ENCODE data around the gene SUGCT.

DNA sequence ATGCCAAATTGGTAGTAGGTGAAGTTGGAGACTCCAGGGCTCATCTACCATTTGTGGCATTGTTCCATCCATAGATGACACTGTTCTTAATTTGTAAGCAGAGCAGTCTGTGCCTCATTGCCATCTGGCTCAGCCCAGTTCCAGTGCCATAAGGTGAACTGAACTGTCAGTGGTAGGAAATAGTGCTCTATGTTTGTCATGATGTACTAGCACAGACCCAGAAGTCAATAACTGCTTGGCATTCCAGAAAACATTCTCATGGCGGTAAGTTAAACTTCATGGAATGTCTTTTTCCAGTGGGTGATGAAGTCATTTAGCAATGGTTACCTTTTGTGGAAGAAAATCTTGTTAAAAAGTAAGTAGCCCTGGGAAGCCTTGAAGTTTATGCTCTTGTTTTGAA is 302.7 kb downstream of the SUGCT start:
- no peak for TF ChIP-seq POLR2A (IDR thresholded peaks at IDR 0.05; ENCODE audit: insufficient read depth in 1 of 2, low read depth in 2 of 2, low read length in 2 of 2)
- no peak for TF ChIP-seq SP1 (IDR thresholded peaks at IDR 0.05)
- no peak for TF ChIP-seq SP1 (CRISPR knock-in tag; IDR thresholded peaks at IDR 0.05)
- TF ChIP-seq, protein P1, sequence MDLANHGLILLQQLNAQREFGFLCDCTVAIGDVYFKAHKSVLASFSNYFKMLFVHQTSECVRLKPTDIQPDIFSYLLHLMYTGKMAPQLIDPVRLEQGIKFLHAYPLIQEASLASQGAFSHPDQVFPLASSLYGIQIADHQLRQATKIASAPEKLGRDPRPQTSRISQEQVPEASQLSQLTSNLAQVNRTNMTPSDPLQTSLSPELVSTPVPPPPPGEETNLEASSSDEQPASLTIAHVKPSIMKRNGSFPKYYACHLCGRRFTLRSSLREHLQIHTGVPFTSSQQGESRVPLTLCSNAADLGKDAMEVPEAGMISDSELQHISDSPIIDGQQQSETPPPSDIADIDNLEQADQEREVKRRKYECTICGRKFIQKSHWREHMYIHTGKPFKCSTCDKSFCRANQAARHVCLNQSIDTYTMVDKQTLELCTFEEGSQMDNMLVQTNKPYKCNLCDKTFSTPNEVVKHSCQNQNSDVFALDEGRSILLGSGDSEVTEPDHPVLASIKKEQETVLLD (CRISPR knock-in tag; IDR thresholded peaks at IDR 0.05; ENCODE audit: low read depth) = no peak
- no peak for TF ChIP-seq PHF20 (CRISPR knock-in tag; IDR thresholded peaks at IDR 0.05)
- no peak for TF ChIP-seq KDM5A (IDR thresholded peaks at IDR 0.05; ENCODE audit: borderline replicate concordance, low read length)
- TF ChIP-seq, protein P2, sequence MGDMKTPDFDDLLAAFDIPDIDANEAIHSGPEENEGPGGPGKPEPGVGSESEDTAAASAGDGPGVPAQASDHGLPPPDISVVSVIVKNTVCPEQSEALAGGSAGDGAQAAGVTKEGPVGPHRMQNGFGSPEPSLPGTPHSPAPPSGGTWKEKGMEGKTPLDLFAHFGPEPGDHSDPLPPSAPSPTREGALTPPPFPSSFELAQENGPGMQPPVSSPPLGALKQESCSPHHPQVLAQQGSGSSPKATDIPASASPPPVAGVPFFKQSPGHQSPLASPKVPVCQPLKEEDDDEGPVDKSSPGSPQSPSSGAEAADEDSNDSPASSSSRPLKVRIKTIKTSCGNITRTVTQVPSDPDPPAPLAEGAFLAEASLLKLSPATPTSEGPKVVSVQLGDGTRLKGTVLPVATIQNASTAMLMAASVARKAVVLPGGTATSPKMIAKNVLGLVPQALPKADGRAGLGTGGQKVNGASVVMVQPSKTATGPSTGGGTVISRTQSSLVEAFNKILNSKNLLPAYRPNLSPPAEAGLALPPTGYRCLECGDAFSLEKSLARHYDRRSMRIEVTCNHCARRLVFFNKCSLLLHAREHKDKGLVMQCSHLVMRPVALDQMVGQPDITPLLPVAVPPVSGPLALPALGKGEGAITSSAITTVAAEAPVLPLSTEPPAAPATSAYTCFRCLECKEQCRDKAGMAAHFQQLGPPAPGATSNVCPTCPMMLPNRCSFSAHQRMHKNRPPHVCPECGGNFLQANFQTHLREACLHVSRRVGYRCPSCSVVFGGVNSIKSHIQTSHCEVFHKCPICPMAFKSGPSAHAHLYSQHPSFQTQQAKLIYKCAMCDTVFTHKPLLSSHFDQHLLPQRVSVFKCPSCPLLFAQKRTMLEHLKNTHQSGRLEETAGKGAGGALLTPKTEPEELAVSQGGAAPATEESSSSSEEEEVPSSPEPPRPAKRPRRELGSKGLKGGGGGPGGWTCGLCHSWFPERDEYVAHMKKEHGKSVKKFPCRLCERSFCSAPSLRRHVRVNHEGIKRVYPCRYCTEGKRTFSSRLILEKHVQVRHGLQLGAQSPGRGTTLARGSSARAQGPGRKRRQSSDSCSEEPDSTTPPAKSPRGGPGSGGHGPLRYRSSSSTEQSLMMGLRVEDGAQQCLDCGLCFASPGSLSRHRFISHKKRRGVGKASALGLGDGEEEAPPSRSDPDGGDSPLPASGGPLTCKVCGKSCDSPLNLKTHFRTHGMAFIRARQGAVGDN (CRISPR knock-in tag; IDR thresholded peaks at IDR 0.05) = no peak
- TF ChIP-seq, protein P3, sequence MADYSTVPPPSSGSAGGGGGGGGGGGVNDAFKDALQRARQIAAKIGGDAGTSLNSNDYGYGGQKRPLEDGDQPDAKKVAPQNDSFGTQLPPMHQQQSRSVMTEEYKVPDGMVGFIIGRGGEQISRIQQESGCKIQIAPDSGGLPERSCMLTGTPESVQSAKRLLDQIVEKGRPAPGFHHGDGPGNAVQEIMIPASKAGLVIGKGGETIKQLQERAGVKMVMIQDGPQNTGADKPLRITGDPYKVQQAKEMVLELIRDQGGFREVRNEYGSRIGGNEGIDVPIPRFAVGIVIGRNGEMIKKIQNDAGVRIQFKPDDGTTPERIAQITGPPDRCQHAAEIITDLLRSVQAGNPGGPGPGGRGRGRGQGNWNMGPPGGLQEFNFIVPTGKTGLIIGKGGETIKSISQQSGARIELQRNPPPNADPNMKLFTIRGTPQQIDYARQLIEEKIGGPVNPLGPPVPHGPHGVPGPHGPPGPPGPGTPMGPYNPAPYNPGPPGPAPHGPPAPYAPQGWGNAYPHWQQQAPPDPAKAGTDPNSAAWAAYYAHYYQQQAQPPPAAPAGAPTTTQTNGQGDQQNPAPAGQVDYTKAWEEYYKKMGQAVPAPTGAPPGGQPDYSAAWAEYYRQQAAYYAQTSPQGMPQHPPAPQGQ (CRISPR knock-in tag; IDR thresholded peaks at IDR 0.05; ENCODE audit: borderline replicate concordance) = no peak
- TF ChIP-seq MYNN (CRISPR knock-in tag; IDR thresholded peaks at IDR 0.05; ENCODE audit: low read depth) = no peak
- TF ChIP-seq, protein P4, sequence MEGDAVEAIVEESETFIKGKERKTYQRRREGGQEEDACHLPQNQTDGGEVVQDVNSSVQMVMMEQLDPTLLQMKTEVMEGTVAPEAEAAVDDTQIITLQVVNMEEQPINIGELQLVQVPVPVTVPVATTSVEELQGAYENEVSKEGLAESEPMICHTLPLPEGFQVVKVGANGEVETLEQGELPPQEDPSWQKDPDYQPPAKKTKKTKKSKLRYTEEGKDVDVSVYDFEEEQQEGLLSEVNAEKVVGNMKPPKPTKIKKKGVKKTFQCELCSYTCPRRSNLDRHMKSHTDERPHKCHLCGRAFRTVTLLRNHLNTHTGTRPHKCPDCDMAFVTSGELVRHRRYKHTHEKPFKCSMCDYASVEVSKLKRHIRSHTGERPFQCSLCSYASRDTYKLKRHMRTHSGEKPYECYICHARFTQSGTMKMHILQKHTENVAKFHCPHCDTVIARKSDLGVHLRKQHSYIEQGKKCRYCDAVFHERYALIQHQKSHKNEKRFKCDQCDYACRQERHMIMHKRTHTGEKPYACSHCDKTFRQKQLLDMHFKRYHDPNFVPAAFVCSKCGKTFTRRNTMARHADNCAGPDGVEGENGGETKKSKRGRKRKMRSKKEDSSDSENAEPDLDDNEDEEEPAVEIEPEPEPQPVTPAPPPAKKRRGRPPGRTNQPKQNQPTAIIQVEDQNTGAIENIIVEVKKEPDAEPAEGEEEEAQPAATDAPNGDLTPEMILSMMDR (CRISPR knock-in tag; IDR thresholded peaks at IDR 0.05) = no peak
- no peak for TF ChIP-seq CBX5 (CRISPR knock-in tag; IDR thresholded peaks at IDR 0.05; ENCODE audit: borderline replicate concordance)
